ENCODE measurements around the gene CHRNA1. TPM values are rescaled to one million over a fixed set of nuclear protein-coding genes. Genes with fewer than 3 reads are reported as not detected.
A peak's percentile ranks its signal among the peaks of the same experiment; 100 is the strongest.

CHRNA1 gene
- total and polyA plus RNA-seq, 2 experiments from 2014 or later, result 0.16 TPM; not detected in 1

DNA sequence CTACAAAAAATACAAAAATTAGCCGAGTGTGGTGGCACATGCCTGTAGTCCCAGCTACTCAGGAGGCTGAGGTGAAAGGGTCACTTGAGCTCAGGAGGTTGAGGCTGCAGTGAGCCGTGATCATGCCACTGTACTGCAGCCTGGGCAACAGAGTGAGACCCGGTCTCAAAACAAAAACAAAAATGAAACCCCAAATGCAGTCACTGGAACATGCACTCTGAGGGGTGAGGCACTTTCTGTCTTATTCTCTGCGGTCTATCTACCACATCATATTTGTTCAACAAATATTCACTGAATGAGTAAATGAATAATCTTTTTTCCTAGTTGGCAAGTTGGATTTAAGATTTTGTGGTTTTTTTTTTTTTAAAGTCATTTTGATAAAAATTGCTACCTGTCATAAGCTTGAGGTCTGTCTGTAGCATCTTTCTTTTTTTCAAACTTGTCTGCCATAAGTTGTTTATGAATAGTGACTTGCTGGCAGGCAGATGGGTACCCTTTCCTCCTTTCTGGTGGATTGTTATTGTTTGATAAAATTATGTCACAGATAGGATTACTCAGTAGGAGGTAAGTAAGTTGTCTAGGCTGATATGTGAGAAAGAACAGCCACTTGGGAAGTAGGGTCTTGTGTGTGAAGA lies 11.8 kb downstream of the CHRNA1 start:
- Histone ChIP-seq H3K27me3 (replicated peaks; ENCODE audit: insufficient read depth) (no peaks in the 10 kb centered on the region), H3K36me3 (ENCODE audit: low read depth) (no peaks in the 10 kb centered on the region), H3K9ac (no peak overlapping the region), H4K20me1 (ENCODE audit: insufficient read depth) (no peaks in the 10 kb centered on the region), H3F3A (ENCODE audit: insufficient read depth) (no peaks in the 10 kb centered on the region), H2AFZ (no peak overlapping the region), H3K4me1 (ENCODE audit: insufficient read depth) (no peaks in the 10 kb centered on the region; the same call in 1 of the 2 replicates), H3K4me3 (no peak overlapping the region), H3K9me2 (ENCODE audit: insufficient read depth) (no peaks in the 10 kb centered on the region), H3K79me2 (ENCODE audit: insufficient read depth) (no peaks in the 10 kb centered on the region), H3K4me2 (ENCODE audit: unreplicated experiment) (no peak overlapping the region), H3K27ac (no peak overlapping the region), H3K9me3 (ENCODE audit: low read depth) (no peaks in the 10 kb centered on the region)
- DNase-seq, result no peak
- no peak for TF ChIP-seq EZH2 (IDR thresholded peaks at IDR 0.05; ENCODE audit: insufficient read depth, poor library complexity, severe bottlenecking)
- no peak for TF ChIP-seq EZH2phosphoT487 (IDR thresholded peaks at IDR 0.05; ENCODE audit: insufficient read depth, low read depth)
- 79 to 89% methylated on average over 4 of the region's 4 CpGs for WGBS, 2 experiments (ENCODE audit: low coverage in 1 of 2, low lambda C conversion rate in 2 of 2, missing lambda C conversion rate in 2 of 2)
- in situ Hi-C loops (cut with MboI), result no loop called here

DNA sequence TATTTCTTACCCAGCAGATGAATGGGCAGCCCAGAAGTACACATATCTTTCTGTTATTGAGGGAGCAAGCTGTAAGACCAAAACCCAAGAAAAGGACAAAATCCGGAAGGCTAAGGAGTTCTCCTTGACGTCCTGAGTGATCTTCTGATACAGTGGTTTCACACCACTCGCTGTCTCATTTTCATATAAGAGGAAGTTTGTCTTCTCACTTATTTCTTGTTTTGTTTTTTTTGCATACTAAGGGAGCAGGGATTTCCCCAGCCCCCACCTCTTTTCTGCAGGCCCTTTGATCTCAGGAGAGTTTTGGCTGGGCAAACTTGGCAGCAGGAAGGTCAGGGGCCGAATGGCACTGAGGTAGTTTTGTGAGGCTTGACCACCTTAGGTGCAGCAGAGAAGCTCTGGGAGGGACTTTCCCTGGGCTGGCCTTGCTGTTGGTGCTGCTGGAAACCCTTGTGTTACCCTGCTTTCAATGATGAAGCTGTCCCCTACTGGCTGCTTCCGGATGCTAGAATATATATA lies 13.3 kb downstream of the CHRNA1 start:
- Histone ChIP-seq H2AFZ (no peak overlapping the region), H3K27me3 (replicated peaks; ENCODE audit: insufficient read depth) (no peaks in the 10 kb centered on the region), H3K9me2 (ENCODE audit: insufficient read depth) (no peaks in the 10 kb centered on the region), H3K4me2 (ENCODE audit: unreplicated experiment) (no peak overlapping the region), H3K9ac (no peak overlapping the region), H3K36me3 (ENCODE audit: low read depth) (no peaks in the 10 kb centered on the region), H3F3A (ENCODE audit: insufficient read depth) (no peaks in the 10 kb centered on the region), H3K9me3 (ENCODE audit: low read depth) (no peaks in the 10 kb centered on the region), H3K4me3 (no peak overlapping the region), H3K4me1 (ENCODE audit: insufficient read depth) (no peaks in the 10 kb centered on the region; the same call in 1 of the 2 replicates), H4K20me1 (ENCODE audit: insufficient read depth) (no peaks in the 10 kb centered on the region), H3K27ac (no peak overlapping the region), H3K79me2 (ENCODE audit: insufficient read depth) (no peaks in the 10 kb centered on the region)
- TF ChIP-seq EZH2phosphoT487 (IDR thresholded peaks at IDR 0.05; ENCODE audit: insufficient read depth, low read depth), result no peak
- no peak for TF ChIP-seq EZH2 (IDR thresholded peaks at IDR 0.05; ENCODE audit: insufficient read depth, poor library complexity, severe bottlenecking)
- WGBS, 2 experiments (ENCODE audit: low coverage in 1 of 2, low lambda C conversion rate in 2 of 2, missing lambda C conversion rate in 2 of 2), result 90 to 91% methylated on average over 5 of the region's 5 CpGs
- no peak for DNase-seq
- in situ Hi-C loops (cut with MboI), result no loop called here

DNA sequence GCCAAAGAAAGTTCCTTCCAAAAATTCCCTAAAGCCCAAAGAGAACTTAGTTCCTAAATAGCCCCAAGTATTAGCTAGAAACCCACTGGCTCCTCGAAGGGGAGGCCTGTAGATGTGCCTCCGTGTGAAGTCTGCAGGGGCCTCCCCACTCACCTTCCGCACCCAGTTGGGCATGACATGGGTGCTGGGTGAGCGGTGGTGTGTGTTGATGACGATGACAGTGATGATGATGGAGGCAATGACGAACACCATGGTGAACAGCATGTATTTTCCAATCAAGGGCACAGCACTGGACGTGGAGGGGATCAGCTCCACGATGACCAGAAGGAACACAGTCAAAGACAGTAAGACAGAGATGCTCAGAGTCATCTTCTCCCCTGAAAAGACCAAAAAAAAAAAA lies 14.5 kb downstream of the CHRNA1 start:
- Histone ChIP-seq H3K4me2 (ENCODE audit: unreplicated experiment) (no peak overlapping the region), H3K9ac (no peak overlapping the region), H2AFZ (no peak overlapping the region), H3K4me1 (ENCODE audit: insufficient read depth) (no peaks in the 10 kb centered on the region; the same call in 1 of the 2 replicates), H4K20me1 (ENCODE audit: insufficient read depth) (no peaks in the 10 kb centered on the region), H3K9me2 (ENCODE audit: insufficient read depth) (no peaks in the 10 kb centered on the region), H3K27me3 (replicated peaks; ENCODE audit: insufficient read depth) (no peaks in the 10 kb centered on the region), H3K27ac (no peak overlapping the region), H3K79me2 (ENCODE audit: insufficient read depth) (no peaks in the 10 kb centered on the region), H3K36me3 (ENCODE audit: low read depth) (no peaks in the 10 kb centered on the region), H3K4me3 (no peak overlapping the region), H3F3A (ENCODE audit: insufficient read depth) (no peaks in the 10 kb centered on the region), H3K9me3 (ENCODE audit: low read depth) (no peaks in the 10 kb centered on the region)
- WGBS, 2 experiments (ENCODE audit: low coverage in 1 of 2, low lambda C conversion rate in 2 of 2, missing lambda C conversion rate in 2 of 2), result 72% methylated on average over 8 of the region's 8 CpGs
- DNase-seq, result no peak
- TF ChIP-seq EZH2 (IDR thresholded peaks at IDR 0.05; ENCODE audit: insufficient read depth, poor library complexity, severe bottlenecking) (no peak), EZH2phosphoT487 (IDR thresholded peaks at IDR 0.05; ENCODE audit: insufficient read depth, low read depth) (no peak)
- in situ Hi-C loops (cut with MboI), result no loop called here

- peak; percentile 66 for DNase-seq
- 1 to 2% methylated on average over 4 of the region's 4 CpGs for WGBS, 2 experiments (ENCODE audit: low coverage in 1 of 2, low lambda C conversion rate in 2 of 2, missing lambda C conversion rate in 2 of 2)
- no peaks in the 10 kb centered on the region for H3K9me2 ChIP-seq (ENCODE audit: insufficient read depth)
- no peaks in the 10 kb centered on the region for H3K27me3 ChIP-seq (replicated peaks; ENCODE audit: insufficient read depth)
- no peak overlapping the region for H3K9ac ChIP-seq
- H3K4me2 ChIP-seq (ENCODE audit: unreplicated experiment), result no peak overlapping the region
- H3K4me1 ChIP-seq (ENCODE audit: insufficient read depth), result no peaks in the 10 kb centered on the region; the same call in 1 of the 2 replicates
- H4K20me1 ChIP-seq (ENCODE audit: insufficient read depth), result no peaks in the 10 kb centered on the region
- no peak for TF ChIP-seq EZH2 (IDR thresholded peaks at IDR 0.05; ENCODE audit: insufficient read depth, poor library complexity, severe bottlenecking)
- no peaks in the 10 kb centered on the region for H3K79me2 ChIP-seq (ENCODE audit: insufficient read depth)
- no peaks in the 10 kb centered on the region for H3K36me3 ChIP-seq (ENCODE audit: low read depth)
- no peaks in the 10 kb centered on the region for H3K9me3 ChIP-seq (ENCODE audit: low read depth)
- H2AFZ ChIP-seq, result no peak overlapping the region
- no peak overlapping the region for H3K4me3 ChIP-seq
- in situ Hi-C loops (cut with MboI), result no loop called here
- H3F3A ChIP-seq (ENCODE audit: insufficient read depth), result no peaks in the 10 kb centered on the region
- H3K27ac ChIP-seq, result no peak overlapping the region
These were observed 15.3 kb downstream of the CHRNA1 start for GRCh38 chr2:174748948-174749347.

Measured in GM23248 (cell line).